HG03280 (cell line): Measurements from ENCODE around the gene HIVEP1.

Source experiments
- ATAC-seq: cut with Tn5 transposase; IDR thresholded peaks from one replicate; pipeline ENCODE4 v1.9.1; 2021; ENCODE audit warnings: mild to moderate bottlenecking, moderate library complexity; ENCODE audit not compliant: unreplicated experiment

HIVEP1 gene

DNA sequence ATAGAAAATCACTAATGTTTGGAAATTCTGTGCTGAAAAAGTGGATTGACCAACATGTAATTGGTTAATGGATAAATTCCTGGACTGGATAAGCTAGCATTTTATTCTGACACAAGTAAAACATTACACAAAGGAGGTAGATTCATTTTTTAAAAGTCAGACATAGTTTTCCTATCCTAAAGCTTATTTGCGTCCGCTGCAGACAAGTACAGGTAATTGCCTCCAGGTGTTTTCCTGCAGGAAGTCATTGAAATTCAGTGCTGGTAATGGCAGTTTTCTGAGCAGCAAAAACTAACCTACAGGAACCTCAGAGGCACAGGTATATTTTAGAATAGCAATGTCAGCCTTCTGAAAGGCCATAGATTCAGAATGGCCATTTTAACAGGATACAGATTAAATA is 20.0 kb upstream of the HIVEP1 start:
- no peak for ATAC-seq

DNA sequence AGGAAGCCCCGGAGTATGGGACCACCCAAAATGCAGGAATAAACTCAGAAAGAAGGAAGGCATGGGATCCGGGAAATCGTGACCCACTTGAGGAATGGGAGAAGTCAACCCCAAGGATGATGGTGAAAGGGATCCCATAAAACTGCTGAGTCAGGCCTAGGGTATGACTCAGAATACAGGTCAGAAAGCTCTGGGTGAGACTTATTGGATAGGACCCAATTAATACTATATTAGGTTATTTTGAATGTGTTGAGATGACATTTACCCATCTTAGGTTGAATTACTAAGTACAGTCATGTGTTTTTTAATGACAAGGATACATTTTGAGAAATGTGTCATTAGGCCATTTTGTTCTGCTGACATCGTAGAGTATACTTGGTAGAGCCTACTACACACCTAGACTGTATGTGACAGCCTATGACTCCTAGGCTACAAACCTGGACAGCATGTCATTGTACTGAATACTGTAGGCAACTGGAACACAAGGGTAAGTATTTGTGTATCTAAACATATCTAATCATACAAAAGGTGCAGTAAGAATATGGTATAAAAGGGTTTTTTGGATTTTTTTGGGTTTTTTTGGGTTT is 17.1 kb upstream of the HIVEP1 start:
- ATAC-seq, result no peak

DNA sequence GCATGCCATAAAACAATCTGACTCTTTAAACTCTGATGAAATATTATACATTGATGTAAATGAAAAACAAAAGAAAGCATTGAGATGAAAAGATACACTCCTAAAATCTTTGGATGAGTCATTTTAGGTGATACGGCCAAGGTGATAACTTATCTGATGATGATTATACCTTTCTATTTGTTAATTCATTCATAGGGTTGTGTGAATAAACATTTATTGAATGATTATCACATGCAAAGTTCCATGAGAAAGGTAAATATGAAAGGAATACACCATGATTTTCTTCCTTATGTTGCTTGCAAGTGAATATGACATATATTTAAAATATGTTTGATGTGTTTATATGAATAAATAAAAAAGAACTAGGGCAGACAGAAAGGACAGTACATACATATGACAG is 15.4 kb upstream of the HIVEP1 start:
- ATAC-seq, result no peak

DNA sequence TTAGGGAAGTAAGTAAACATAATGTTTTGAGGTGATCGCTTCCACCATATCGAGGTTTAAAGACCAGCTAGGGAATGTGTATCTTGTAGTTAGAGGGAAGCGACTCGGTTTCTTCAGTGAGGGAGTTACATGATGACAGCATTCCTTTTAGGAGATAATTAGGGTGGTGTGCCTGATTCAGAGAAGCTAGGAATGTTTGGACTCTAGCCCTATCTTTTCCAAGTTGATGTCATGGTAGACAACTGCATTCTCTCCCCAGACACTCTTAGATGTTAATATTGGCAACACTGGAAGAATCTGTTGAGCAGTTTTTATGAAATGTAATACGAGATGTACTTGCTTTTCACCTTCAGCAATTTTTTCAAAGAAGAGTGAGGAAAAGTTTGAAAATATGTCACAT is 12.9 kb upstream of the HIVEP1 start:
- ATAC-seq, result no peak

DNA sequence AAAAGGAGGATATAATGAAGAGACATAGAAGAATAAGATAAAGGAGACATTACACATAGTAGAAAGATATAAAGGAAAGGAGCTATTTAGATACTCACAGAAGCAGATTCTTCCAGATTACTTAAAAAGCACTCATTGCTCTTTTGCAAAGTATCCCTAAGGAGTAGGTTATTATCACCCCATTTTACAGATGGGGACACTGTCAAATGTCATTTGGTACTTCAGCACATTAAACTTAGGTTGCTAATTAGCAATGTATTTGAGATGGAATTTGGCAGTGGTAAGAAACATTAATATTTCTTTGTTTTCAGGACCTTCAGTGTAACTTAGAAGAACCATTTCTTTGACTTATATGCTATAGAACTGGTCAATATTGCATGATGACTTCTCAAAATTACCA is 11.9 kb upstream of the HIVEP1 start:
- ATAC-seq, result no peak

DNA sequence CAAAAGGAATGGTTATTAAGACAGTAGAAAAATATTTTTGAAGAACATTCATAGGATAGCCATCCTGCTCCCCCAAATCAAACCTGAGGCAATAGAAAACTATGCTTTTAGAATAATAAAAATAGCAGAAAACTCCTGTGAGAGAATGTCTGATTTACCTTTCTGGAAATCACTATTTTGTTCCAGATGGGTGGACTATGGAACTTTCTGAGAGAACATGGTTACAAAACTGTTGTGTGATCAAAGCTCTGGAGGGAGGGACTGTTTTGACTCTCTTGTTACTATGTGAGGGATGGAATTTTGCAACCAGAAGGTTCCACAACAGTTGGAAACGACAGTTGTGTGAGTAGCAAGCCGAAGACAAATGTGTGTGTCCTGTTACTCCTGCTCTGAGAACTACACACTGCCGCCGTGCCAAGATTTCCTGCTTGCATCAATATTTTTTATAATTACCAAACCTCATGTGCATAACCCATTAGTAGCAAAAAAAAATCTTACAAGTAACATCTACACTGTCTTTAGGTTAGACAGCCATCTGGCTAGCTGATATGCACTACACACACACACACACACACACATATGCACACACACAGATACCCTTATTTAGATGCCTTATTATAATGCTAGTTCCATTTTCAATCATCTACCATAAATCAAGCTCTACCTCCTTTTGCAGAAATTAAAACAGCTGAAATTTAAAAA is 11.0 kb upstream of the HIVEP1 start:
- no peak for ATAC-seq

DNA sequence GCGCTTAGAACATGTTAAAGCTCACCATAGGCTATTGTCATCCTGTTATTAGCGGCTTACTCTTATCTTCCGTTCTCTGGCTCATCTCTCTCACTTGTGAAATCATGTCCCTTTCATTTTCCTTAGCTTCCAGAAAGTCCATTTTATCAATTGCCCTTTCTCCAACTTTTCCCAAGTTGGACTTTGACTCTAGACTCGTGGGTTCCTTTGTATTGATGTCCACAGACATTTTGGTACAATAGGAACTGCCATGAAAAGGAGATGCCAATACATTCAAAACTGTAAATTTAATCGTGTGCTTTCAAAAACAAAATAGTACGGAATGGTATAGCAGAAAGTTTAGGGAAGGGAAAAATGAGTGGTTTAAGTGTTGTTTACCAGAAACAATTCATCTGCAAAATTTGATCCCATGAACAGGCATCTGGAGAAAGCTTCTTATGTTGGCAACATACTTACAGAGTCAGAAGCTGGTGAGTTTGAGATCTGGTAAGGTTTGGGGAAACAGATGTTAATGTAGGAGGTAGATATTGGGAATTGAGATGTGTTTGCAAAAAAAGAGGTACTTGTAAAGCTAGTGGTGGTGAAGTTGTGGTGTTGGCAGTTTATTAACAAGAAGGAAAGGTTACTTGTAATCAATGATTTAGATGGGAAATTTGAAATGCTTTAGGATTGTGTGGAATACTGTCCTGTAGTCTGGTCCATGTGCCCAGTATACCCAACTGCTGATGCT is 10.2 kb upstream of the HIVEP1 start:
- ATAC-seq, result no peak

DNA sequence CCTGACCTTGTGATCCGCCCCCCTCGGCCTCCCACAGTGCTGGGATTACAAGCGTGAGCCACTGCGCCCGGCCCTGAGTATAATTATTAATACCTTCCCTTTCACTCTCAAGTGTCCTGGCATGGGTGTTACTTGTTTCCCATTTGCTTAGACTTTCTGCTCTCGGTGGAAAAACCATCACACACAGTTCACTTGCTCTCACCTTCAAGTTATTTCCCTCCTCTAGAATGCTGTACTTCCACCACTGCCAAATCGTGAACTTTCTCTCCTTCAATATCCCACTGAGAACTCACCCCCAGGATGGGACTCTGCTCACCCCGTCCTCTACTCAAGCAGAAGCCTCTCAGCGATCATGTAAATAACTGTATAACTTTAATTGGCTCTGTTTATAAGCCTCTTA is 4.6 kb upstream of the HIVEP1 start:
- no peak for ATAC-seq

DNA sequence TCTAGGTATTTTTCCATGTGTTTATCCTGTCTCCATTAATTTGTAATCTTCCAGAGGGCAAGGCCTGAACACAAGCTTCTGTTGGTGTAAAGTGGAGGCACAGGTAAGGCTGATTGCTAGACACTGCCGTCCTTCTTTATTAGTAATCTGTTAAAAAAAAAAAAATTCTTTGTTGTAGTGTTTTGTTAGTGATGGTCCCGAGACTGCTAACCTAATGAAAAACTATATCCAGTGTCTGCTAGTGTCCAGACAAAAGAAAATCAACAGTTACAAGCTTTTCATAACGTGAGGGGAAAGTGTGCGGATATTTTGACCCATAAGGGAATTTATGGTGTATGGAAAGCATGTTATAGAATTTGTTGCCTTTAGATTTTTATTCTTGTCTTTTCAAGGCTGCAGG is 4.2 kb upstream of the HIVEP1 start:
- ATAC-seq, result no peak

DNA sequence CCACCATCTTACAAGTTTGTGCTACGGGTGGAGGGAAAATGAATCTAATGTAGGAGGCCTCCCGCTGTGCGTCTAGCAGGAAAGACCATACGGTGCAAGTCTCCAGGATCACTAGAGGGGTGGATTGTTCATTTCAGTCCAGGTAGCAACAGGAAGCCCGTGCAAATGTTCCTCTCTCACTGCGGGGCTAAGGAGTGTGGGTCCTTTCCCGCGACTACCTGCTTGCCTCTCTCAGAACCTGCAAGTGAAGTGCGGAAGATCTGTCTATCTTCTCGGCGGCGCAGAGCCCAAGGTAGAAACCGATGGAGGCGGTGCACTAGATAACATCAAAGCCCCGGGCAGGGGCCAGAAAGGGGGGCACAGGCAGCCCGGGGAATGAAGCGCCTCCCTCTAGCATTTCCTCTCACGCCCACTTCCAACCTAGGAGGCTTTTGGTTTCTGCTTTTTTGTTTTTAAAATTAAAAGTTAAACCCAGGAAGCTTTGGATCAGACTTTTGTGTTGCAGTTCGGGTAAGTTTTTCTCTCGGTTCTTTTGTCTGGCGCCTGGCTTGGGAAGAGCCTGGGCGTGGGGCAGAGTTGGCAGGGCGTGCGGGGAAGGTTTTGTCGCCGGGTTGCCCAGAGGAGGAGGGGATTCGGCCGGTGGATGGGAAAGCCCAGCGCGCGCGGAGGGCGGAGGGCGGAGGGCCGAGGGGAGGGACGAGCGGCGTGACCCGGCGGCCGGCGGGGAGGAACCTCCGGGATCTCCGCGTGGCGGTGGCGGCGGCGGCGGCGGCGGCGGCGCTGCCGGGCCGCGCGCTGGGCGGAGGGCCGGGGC is 3.5 kb upstream of the HIVEP1 start:
- ATAC-seq, result peak; percentile 27

DNA sequence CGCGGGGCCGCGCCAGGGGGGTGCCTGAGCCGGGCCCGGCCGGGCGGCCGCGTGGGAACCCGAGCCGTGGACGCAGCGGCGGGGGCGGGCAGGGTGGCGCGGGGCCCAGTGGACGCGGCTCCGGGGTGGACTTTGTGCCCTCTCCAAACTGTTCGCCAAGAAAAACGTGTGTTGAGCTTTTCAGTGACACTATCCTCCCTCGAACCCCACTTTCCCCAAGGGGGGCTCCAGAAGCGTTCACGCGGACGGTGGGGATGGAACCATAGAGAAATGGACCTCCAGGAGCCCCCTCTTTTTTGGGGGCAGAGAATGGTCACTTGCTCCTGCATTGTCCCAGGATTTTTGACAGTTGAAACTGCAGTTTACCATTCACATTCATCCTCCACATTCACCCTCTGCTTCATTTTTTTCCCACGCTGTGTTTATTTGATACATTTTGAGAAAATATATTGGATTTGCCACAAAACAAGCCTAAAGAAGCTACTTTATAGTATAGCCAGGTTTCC is 2.9 kb upstream of the HIVEP1 start:
- no peak for ATAC-seq

DNA sequence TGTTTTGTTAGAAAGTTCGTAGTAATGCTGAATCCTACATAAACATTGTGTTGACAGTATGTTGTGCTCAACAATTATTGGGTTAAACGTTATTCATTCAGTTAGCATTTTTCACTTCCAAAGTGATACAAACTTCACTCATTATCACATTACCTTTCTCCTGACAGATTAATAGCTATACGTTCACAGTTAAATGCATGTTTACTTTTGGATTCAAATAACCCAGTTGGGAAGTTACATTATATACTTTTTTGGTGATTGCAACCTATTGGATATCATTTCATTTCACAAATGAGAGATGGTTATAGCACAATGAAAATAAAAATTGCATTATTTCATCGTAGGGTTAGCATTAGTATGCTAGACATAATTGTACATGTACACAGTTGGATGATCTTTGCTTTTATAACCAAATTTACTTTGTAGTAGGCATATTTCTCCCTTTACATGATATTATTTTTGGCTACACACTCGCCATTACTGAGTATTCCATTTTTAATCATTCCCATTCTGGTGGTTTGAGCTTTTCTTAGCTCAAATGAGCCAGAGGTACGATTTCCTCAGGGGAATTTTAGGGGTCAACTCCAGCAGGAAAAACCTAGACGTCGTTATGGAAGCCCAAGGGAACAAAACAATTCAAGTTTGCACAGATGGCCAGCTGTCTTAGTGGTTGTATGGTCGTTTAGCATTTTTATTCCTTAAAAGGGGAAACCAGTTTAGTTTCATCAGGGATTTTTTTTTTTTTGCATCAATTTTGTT is 2.1 kb upstream of the HIVEP1 start:
- ATAC-seq, result no peak

DNA sequence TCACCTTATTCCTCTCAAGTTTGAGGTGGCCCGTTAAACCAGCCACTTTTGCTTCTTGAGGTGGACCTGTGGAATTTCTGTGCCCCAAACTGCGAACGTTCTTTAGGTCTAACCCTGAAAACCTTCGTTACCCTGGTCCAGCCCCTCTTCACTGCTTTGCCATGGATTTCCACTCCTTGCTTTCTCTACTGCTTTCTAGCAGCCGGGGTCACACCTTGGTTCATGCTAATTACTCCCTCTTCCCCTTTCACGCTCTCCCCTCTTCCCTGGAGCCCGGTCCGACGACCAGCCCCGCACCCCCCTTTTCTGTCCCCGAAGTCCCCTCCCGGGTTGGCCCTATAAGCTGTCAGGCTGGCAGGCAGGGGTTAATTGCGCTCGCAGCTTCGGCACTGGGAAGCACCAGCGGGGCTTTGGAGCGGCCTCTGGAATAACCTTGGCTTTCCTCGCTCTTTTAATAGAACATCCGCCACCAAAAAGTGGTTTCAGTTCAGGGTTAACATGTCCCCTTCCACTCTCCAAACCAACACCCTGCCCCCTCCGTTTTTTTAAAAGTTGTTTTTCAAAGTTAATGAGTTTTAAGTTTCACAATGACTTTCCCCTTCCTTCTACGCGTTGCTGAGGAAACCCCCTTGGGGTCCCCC is 1.4 kb upstream of the HIVEP1 start:
- ATAC-seq, result peak; percentile 27

DNA sequence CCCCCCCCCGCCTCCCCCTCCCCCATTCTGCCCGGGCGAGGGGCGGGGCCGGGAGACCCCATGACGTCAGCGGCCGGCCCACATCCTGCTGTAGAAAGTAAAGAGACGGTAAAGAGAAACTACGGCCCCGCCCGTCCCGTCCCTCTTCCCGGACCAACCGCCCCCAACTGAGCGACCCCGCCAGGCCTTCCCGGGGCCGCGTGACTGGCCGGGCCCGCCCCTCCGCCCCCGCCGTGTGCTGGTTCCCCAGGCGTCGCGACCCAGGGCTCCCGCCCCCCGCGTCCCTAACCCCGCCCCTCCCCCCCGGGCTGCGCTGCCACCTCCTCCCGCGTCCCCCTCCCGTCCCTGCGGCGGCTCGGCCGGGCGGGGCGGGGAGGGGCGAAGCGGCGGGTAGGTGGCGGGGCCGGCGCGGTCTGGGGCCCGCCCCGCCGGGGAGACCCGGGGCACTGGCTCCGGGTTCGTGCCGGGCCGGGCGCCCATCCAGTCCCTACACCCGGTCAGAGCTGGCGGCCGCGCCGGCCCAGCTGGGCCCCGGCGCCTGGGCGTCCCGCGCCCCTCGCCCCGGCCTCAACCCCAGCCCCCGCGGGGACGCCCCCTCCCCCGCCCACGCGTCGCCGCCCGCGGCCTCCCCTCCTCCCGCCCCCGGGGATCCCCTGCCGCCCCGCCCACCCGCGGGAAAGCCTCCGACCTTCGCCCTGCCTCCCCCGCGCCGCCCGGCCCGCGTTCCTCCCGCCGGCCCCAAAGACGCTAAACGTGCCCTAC is 655 bp upstream of the HIVEP1 start:
- peak; percentile 62 for ATAC-seq

DNA sequence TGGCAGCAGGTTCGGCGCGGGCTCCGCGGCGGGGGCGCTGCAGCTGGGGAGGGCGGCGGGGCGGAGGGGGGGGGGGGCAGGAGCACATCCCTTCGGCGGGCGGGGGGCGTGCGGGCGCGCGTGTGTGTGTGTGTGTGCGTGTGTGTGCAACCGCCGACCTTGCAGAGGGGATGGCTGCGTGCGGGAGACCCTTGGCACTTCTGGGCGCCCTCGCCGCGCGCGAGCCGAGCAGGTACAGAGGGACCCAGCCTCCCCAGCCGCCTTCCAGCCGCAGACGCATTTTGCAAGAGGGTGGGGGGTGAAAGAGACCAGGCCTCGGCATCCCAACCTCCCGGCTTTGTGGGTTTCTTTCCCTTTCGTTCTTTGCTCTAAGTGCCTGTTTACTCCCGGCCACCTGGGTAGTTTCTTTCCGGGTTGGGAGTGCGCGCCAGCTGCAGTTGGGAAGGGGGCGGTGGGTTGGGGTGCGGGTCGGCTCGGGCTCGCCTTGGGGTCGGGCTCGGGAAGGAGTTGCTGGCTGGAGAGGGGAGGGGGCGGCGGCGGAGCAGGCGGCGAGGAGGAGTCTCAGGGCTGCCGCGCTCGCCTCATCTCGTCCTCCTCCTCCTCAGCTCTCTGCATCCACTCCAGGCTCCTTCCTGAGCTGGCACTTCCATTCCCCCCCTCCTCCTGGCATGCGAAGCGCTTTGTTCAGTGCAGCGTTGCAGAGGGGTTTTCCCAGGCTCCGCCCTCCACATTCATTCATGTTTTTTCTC is 620 bp downstream of the HIVEP1 start:
- ATAC-seq, result no peak

DNA sequence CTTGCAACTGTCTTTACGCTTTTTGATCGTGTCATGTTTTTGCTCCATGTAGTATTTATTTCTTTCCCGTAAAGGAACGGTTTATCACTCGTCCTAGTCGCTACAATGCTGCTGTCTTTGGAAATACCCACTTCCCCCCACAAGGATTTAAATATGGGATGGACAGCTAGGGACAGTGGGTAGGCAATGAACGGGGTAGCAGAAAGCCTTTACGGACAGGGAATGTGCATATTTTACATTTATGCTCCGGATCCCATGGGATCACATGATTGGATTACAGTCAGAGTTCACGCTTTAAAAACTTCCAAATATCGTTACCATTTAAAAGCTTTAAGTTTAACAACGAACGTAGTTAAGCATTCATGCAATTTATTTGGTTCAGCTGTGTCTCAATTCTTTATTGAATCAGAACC is 1.2 kb downstream of the HIVEP1 start:
- no peak for ATAC-seq

DNA sequence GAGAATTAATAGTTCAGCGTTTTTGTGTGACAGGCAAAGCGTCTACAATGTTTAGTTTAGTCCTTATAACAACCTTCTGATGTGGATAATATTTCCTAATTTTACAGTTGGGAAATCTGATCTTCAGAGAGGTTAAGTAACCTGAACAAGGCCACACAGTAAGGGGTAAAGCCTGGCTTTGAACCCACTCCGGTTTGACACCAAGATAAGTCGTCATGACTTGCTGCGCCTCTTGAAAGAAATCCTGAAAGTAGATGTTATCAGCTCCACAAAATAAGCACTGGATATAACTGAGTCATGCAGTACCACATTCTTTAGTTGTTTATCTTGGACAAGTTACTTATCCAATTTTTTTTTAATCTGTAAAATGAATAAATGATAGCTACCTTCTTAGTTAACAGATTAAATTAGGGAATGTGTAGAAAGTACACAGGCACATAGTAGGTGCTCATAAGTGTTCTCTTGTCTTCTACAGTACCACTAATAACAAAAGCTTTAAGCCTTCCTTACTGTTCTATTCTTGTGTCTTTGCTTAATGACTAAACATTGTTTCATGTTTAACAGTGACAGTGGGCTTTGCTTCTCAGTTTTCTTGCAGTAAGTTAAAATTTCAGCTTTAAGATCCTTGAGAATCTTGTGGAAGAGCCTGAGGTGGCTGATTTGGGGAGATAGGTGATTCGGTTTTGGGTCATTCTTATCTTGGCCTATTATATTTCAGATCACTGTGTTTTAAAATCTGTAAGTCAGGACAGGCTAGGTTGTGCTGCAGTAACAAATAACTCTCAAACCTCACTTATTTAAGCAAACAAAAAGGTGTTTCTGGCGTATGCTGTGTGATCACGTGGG is 2.1 kb downstream of the HIVEP1 start:
- no peak for ATAC-seq

DNA sequence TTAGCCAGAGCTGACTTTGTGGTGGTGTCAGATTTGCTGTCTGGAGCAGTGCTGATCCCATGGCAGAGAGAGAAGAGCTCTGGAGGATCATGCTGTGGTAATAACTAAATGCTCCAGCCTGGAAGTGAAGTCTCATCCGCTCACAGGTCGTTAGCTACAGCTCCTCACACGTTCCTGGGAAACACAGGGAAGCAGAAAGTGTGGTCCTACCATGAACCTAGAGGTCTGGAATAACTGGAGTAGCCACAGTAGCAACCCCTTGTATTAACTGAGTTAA is 2.7 kb downstream of the HIVEP1 start:
- no peak for ATAC-seq
